Choroid plexus epithelial cell (primary cell): ENCODE results near the gene ATXN7L1.

ENCODE experiments used
- DNase-seq: peaks from one replicate; pipeline ENCODE4 v3.0.0-alpha.2; 2010; ENCODE audit warnings: low read depth
- H3K4me3 ChIP-seq: 2 replicates; pipeline ENCODE4 v1.5.1; 2011; ENCODE audit warnings: low read depth, mild to moderate bottlenecking, control low read depth, low read length, moderate library complexity
- CTCF ChIP-seq: conservative IDR thresholded peaks from 2 replicates; pipeline ENCODE4 v1.5.1; 2011; ENCODE audit warnings: low read depth, mild to moderate bottlenecking, control low read depth, inconsistent platforms, low read length, moderate library complexity

Gene ATXN7L1

GRCh38 chr7:105905209-105905909 lies 29.0 kb upstream of the ATXN7L1 start:
- TF ChIP-seq CTCF, result no peak
- H3K4me3 ChIP-seq, result no peak overlapping the region
- DNase-seq, result no peak

GRCh38 chr7:105904064-105904463 lies 27.7 kb upstream of the ATXN7L1 start:
- DNase-seq, result no peak
- H3K4me3 ChIP-seq, result no peak overlapping the region
- TF ChIP-seq CTCF, result no peak

GRCh38 chr7:105902325-105902911 lies 26.0 kb upstream of the ATXN7L1 start:
- no peak for DNase-seq
- H3K4me3 ChIP-seq, result no peak overlapping the region
- no peak for TF ChIP-seq CTCF

GRCh38 chr7:105897999-105898398 lies 21.6 kb upstream of the ATXN7L1 start:
- no peak overlapping the region for H3K4me3 ChIP-seq
- DNase-seq, result no peak
- no peak for TF ChIP-seq CTCF

GRCh38 chr7:105896407-105896911 lies 20.1 kb upstream of the ATXN7L1 start:
- H3K4me3 ChIP-seq, result no peak overlapping the region
- no peak for DNase-seq
- TF ChIP-seq CTCF, result no peak

- no peak for DNase-seq
- H3K4me3 ChIP-seq, result no peak overlapping the region
- TF ChIP-seq CTCF, result no peak
Observed at GRCh38 chr7:105894131-105894530, 17.7 kb upstream of the ATXN7L1 start.

- no peak for TF ChIP-seq CTCF
- DNase-seq, result no peak
- no peak overlapping the region for H3K4me3 ChIP-seq
Observed at GRCh38 chr7:105892387-105892786, 16.0 kb upstream of the ATXN7L1 start.
